Smooth muscle cell (in vitro differentiated cells): ENCODE results near the gene TNFRSF14. TPM values are rescaled to one million over a fixed set of nuclear protein-coding genes. Genes with fewer than 3 reads are reported as not detected.

Source experiments
- DNase-seq: peaks from one replicate; lab custom pipeline; 2025; ENCODE audit not compliant: unreplicated experiment; lab: John Stamatoyannopoulos, UW
- H2AFZ ChIP-seq: fragments of 200-600 bp; sonication (generic); 2 replicates; pipeline ENCODE4 v1.6.0; 2016; ENCODE audit warnings: antibody characterized with exemption, low read depth, mild to moderate bottlenecking
- H3F3A ChIP-seq: fragments of 200-600 bp; sonication (generic); 2 replicates; pipeline ENCODE4 v1.6.0; 2017; ENCODE audit warnings: antibody characterized with exemption, low read depth
- H3K27ac ChIP-seq: fragments of 200-600 bp; sonication (generic); 2 replicates; pipeline ENCODE4 v1.5.1; 2016; ENCODE audit warnings: low read depth, mild to moderate bottlenecking
- H3K27me3 ChIP-seq: fragments of 200-600 bp; sonication (generic); 2 replicates; pipeline ENCODE4 v1.6.1; 2016; ENCODE audit warnings: low read depth, mild to moderate bottlenecking
- H3K36me3 ChIP-seq: fragments of 200-600 bp; sonication (generic); 2 replicates; pipeline ENCODE4 v1.5.1; 2016; ENCODE audit warnings: low read depth
- H3K4me1 ChIP-seq: fragments of 200-600 bp; sonication (generic); 2 replicates; pipeline ENCODE4 v1.5.1; 2016; ENCODE audit warnings: low read depth
- H3K4me2 ChIP-seq: fragments of 200-600 bp; sonication (generic); 2 replicates; pipeline ENCODE4 v1.6.0; 2016; ENCODE audit warnings: mild to moderate bottlenecking
- H3K4me3 ChIP-seq: fragments of 200-600 bp; sonication (generic); 2 replicates; pipeline ENCODE4 v1.5.1; 2016; ENCODE audit warnings: mild to moderate bottlenecking
- H3K79me2 ChIP-seq: fragments of 200-600 bp; sonication (generic); 2 replicates; pipeline ENCODE4 v1.6.0; 2016; ENCODE audit warnings: low read depth, mild to moderate bottlenecking
- H3K9ac ChIP-seq: fragments of 200-600 bp; sonication (generic); 2 replicates; pipeline ENCODE4 v1.6.0; 2016; ENCODE audit warnings: low read depth
- H3K9me3 ChIP-seq: fragments of 200-600 bp; sonication (generic); replicated peaks from 2 replicates; pipeline ENCODE4 v1.5.1; 2016; ENCODE audit warnings: low read depth
- H4K20me1 ChIP-seq: fragments of 200-600 bp; sonication (generic); 2 replicates; pipeline ENCODE4 v1.6.0; 2016; ENCODE audit warnings: low read depth
- CTCF ChIP-seq: fragments of 200-600 bp; sonication (generic); IDR thresholded peaks from 2 replicates; pipeline ENCODE4 v1.5.1; 2017; ENCODE audit warnings: borderline replicate concordance, mild to moderate bottlenecking, antibody characterized with exemption; ENCODE audit not compliant: insufficient read depth, poor library complexity, severe bottlenecking
- WGBS: methylation state at CpG from one replicate; pipeline ENCODE4 v1.1.7; 2016; ENCODE audit warnings: low lambda C conversion rate; 5-methylcytosine and 5-hydroxymethylcytosine counted together
- polyA plus RNA-seq: library from polyadenylated mRNA; unstranded; fragments of >200 nt; fragmentation: Nextera tagmentation; extraction: Ambion mirVana; gene quantifications from 2 replicates; pipeline ENCODE4 v1.2.1, GENCODE V29; 2016
- total RNA-seq: library from RNA; depleted of rRNA; stranded (reverse); fragments of >200 nt; gene quantifications from 2 replicates; pipeline ENCODE4 v1.2.3, GENCODE V29; 2014

Gene TNFRSF14
- total and polyA plus RNA-seq, 2 experiments from 2014 or later: not detected

- Histone ChIP-seq H3K9ac (no peak overlapping the region), H3K9me3 (no peaks in the 10 kb centered on the region), H3K79me2 (no peaks in the 10 kb centered on the region), H4K20me1 (no peaks in the 10 kb centered on the region), H3K27me3 (no peaks in the 10 kb centered on the region), H3K4me3 (no peak overlapping the region), H3K4me1 (no peaks in the 10 kb centered on the region), H3K4me2 (no peak overlapping the region), H2AFZ (no peak overlapping the region), H3K36me3 (no peaks in the 10 kb centered on the region), H3K27ac (no peak overlapping the region), H3F3A (no peaks in the 10 kb centered on the region)
- no peak for TF ChIP-seq CTCF
- no peak for DNase-seq
- WGBS: 81% methylated on average over 18 of the region's 18 CpGs
Observed at GRCh38 chr1:2601721-2602303, 45.6 kb downstream of the TNFRSF14 start.

- Histone ChIP-seq H3K4me2 (no peak overlapping the region), H3F3A (no peaks in the 10 kb centered on the region), H2AFZ (no peak overlapping the region), H3K9ac (no peak overlapping the region), H3K36me3 (no peaks in the 10 kb centered on the region), H3K9me3 (no peaks in the 10 kb centered on the region), H3K4me1 (no peaks in the 10 kb centered on the region), H3K79me2 (no peaks in the 10 kb centered on the region), H3K4me3 (no peak overlapping the region), H4K20me1 (no peaks in the 10 kb centered on the region), H3K27ac (no peak overlapping the region), H3K27me3 (no peaks in the 10 kb centered on the region)
- no peak for DNase-seq
- no peak for TF ChIP-seq CTCF
- 81% methylated on average over 15 of the region's 15 CpGs for WGBS
Observed at GRCh38 chr1:2602311-2602835, 46.2 kb downstream of the TNFRSF14 start.

GRCh38 chr1:2602866-2603520 lies 46.8 kb downstream of the TNFRSF14 start:
- Histone ChIP-seq H3F3A (no peaks in the 10 kb centered on the region), H3K27me3 (no peaks in the 10 kb centered on the region), H2AFZ (no peak overlapping the region), H3K4me2 (no peak overlapping the region), H3K27ac (no peak overlapping the region), H4K20me1 (no peaks in the 10 kb centered on the region), H3K79me2 (no peaks in the 10 kb centered on the region), H3K9ac (no peak overlapping the region), H3K9me3 (no peaks in the 10 kb centered on the region), H3K4me1 (no peaks in the 10 kb centered on the region), H3K4me3 (no peak overlapping the region), H3K36me3 (no peaks in the 10 kb centered on the region)
- WGBS: 89% methylated on average over 18 of the region's 18 CpGs
- DNase-seq: no peak
- TF ChIP-seq CTCF: no peak
